CD4-positive, alpha-beta T cell treated with Interleukin-17A for 1 hour (primary cell): ENCODE data around the gene ACYP2.

Source experiments
- DNase-seq: peaks from one replicate; pipeline ENCODE4 v3.0.0-alpha.2; 2020

The ACYP2 gene

GRCh38 chr2:54330926-54331835 lies 215.8 kb downstream of the ACYP2 start:
- no peak for DNase-seq

GRCh38 chr2:54332386-54332785 lies 217.0 kb downstream of the ACYP2 start:
- no peak for DNase-seq

GRCh38 chr2:54336136-54336976 lies 220.9 kb downstream of the ACYP2 start:
- DNase-seq: no peak

DNA sequence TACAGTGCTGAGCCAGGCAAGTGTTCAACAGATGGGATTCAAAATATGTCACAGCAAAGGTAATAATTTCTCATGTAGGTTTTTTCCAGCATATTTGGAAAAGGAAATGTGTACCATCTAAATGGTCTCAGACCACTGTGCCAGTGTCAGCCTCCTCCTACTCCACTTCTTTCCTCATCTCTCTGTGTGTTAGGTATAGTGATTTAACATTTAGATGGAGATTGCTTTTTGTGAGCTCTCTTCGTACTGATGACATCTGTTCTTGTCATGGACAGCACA lies 221.5 kb downstream of the ACYP2 start:
- no peak for DNase-seq

DNA sequence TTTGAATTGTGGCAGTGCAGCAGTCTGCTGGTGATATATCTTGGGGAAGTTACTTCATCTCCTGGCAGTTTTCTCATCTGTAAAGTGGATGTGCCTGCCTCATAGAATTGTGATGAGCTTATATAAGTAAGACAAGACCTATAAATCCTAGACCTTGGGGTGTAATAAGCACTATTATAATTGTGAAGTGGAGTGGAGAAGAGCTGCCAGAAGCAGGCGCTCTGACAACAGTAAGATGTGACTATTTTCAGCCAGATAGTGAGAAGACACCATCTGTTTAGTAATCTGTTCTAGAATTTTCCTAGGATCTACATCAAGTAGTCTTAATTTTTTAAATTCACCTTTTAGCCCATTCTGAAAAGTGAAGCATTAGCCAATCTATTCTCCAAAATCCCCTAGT lies 226.2 kb downstream of the ACYP2 start:
- no peak for DNase-seq

- no peak for DNase-seq
These were observed 227.2 kb downstream of the ACYP2 start for GRCh38 chr2:54342603-54343002.

DNA sequence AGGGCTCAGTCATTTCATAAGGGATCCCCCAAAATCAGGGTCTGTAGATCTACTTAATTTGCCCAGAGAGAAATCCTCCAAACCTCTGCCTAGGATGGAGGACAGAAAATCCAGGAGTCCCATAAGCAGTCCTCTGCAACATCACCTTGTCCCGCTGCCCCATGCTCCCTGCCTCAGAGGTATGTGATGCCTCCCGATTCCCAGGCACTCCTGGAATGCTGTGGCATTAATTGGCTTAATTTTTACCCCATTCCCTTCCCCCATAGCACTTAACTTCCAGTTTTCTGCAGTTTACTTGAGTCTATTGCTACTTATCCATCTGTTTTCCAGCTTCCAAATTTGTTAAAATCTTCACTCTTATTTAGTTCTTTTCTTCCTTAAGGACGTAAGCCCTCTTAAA lies 232.2 kb downstream of the ACYP2 start:
- DNase-seq: no peak

GRCh38 chr2:54348646-54349045 lies 233.2 kb downstream of the ACYP2 start:
- no peak for DNase-seq

GRCh38 chr2:54350426-54350825 lies 235.0 kb downstream of the ACYP2 start:
- no peak for DNase-seq

DNA sequence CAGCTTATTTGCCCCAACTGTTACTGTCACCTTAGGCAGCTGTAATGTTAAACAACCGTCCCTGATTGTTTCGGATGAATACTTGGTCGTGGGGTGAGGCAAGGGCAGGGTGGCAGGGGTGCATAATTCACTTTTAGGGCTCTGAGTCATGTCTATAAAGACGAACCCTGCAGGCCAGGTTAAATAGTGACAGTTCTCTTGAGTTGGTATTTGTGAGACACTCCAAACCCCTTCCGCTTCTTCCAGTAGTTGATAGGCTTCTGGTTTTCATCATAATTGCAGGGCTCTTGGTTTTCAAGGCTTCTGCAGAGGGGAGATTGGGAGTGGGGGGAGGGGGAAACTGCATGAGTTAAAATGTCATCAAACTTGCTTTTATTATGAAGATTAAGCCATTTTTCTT lies 237.8 kb downstream of the ACYP2 start:
- DNase-seq: no peak
